GM23338 (cell line): ENCODE data around the gene PIWIL4. TPM values are rescaled to one million over a fixed set of nuclear protein-coding genes. Genes with fewer than 3 reads are reported as not detected.

Experiments used
- ATAC-seq: fragments of 200-7000 bp; cut with Tn5 transposase; 3 replicates; pipeline ENCODE4 v1.9.1; 2020
- DNase-seq: peaks from one replicate; pipeline ENCODE4 v3.0.0-alpha.2; 2015; ENCODE audit warnings: low spot score
- H2AFZ ChIP-seq: fragments of 200-600 bp; sonication (generic); 2 replicates; pipeline ENCODE4 v1.8.0; 2016; ENCODE audit warnings: antibody characterized with exemption, mild to moderate bottlenecking, moderate library complexity
- H3F3A ChIP-seq: fragments of 200-600 bp; sonication (generic); replicated peaks from 2 replicates; pipeline ENCODE4 v1.8.0; 2017; ENCODE audit warnings: antibody characterized with exemption, mixed run types, low read depth
- H3K27ac ChIP-seq: fragments of 200-600 bp; sonication (generic); 2 replicates; pipeline ENCODE4 v1.6.1; 2016; ENCODE audit warnings: low read depth
- H3K27me3 ChIP-seq: fragments of 200-600 bp; sonication (generic); 2 replicates; pipeline ENCODE4 v1.8.0; 2016; ENCODE audit warnings: mild to moderate bottlenecking, mixed run types, moderate library complexity; ENCODE audit not compliant: insufficient read depth
- H3K36me3 ChIP-seq: fragments of 200-600 bp; sonication (generic); 2 replicates; pipeline ENCODE4 v1.8.0; 2016; ENCODE audit warnings: mild to moderate bottlenecking; ENCODE audit not compliant: insufficient read depth
- H3K4me1 ChIP-seq: fragments of 200-600 bp; sonication (generic); 2 replicates; pipeline ENCODE4 v1.8.0; 2016; ENCODE audit warnings: mild to moderate bottlenecking, moderate library complexity; ENCODE audit not compliant: insufficient read depth
- H3K4me2 ChIP-seq: fragments of 200-600 bp; sonication (generic); 2 replicates; pipeline ENCODE4 v1.7.1; 2017; ENCODE audit warnings: mixed run types
- H3K4me3 ChIP-seq: fragments of 200-600 bp; sonication (generic); 2 replicates; pipeline ENCODE4 v1.6.1; 2016; ENCODE audit warnings: mixed run types
- H3K79me2 ChIP-seq: fragments of 200-600 bp; sonication (generic); replicated peaks from 2 replicates; pipeline ENCODE4 v1.8.0; 2017; ENCODE audit warnings: mild to moderate bottlenecking; ENCODE audit not compliant: insufficient read depth
- H3K9me2 ChIP-seq: fragments of 200-600 bp; sonication (generic); 2 replicates; pipeline ENCODE4 v1.8.0; 2017; ENCODE audit not compliant: insufficient read depth
- H4K20me1 ChIP-seq: fragments of 200-600 bp; sonication (generic); replicated peaks from 2 replicates; pipeline ENCODE4 v1.8.0; 2017; ENCODE audit warnings: mild to moderate bottlenecking; ENCODE audit not compliant: insufficient read depth
- H3K27ac Mint-ChIP-seq: 2 replicates; pipeline ENCODE4 v1.8.0; 2020; ENCODE audit warnings: inconsistent platforms, mild to moderate bottlenecking, moderate library complexity, mixed read lengths
- H3K27me3 Mint-ChIP-seq: 3 replicates; pipeline ENCODE4 v1.8.0; 2022; ENCODE audit warnings: low read depth, mild to moderate bottlenecking, moderate library complexity, mixed read lengths, inconsistent platforms; ENCODE audit not compliant: insufficient read depth, poor library complexity
- H3K36me3 Mint-ChIP-seq: 3 replicates; pipeline ENCODE4 v1.8.0; 2021; ENCODE audit warnings: low read depth, mild to moderate bottlenecking, inconsistent platforms, moderate library complexity, mixed read lengths
- H3K4me1 Mint-ChIP-seq: 3 replicates; pipeline ENCODE4 v1.8.0; 2020; ENCODE audit warnings: mild to moderate bottlenecking, inconsistent platforms, mixed read lengths
- H3K4me3 Mint-ChIP-seq: 3 replicates; pipeline ENCODE4 v1.8.0; 2021; ENCODE audit warnings: moderate library complexity, mild to moderate bottlenecking, inconsistent platforms, mixed read lengths
- H3K9me3 Mint-ChIP-seq: 3 replicates; pipeline ENCODE4 v1.8.0; 2020; ENCODE audit warnings: moderate library complexity, mild to moderate bottlenecking, inconsistent platforms, mixed read lengths
- EZH2phosphoT487 ChIP-seq: fragments of 200-600 bp; sonication (generic); IDR thresholded peaks from one replicate; pipeline ENCODE4 v1.8.1; 2018; ENCODE audit warnings: antibody characterized with exemption; ENCODE audit not compliant: unreplicated experiment
- STAT1 ChIP-seq: IDR thresholded peaks from one replicate; pipeline ENCODE4 v1.6.1; 2016; ENCODE audit warnings: antibody characterized with exemption; ENCODE audit not compliant: unreplicated experiment
- ZNF331 ChIP-seq: fragments of 250-450 bp; sonication (Bioruptor Pico); IDR thresholded peaks from 2 replicates; pipeline ENCODE4 v1.5.0; 2020; ENCODE audit warnings: low read depth, mild to moderate bottlenecking, moderate library complexity
- ZNF462 ChIP-seq: fragments of 250-450 bp; sonication (Bioruptor Pico); IDR thresholded peaks from 2 replicates; pipeline ENCODE4 v1.5.0; 2020; ENCODE audit warnings: mild to moderate bottlenecking, moderate library complexity
- polyA plus RNA-seq: library from polyadenylated mRNA; unstranded; fragments of >200 nt; fragmentation: Nextera tagmentation; extraction: Ambion mirVana; gene quantifications from 2 replicates; pipeline ENCODE4 v1.2.1, GENCODE V29; 2016
- total RNA-seq: library from RNA; depleted of rRNA; stranded (reverse); fragments of >200 nt; shearing (Covaris generic); gene quantifications from 2 replicates; pipeline ENCODE4 v1.2.3, GENCODE V29; 2014
- TF ChIP-seq, protein P1 (sequence below), 2 experiments: fragments of 200-600 bp in 1 of 2; sonication (generic) in 1 of 2; conservative IDR thresholded peaks; 2 replicates each; pipeline versions ENCODE4 v1.5.1 to v1.6.1; 2016 to 2017; ENCODE audit warnings: antibody characterized with exemption in 2 of 2, low read depth in 2 of 2, mild to moderate bottlenecking in 2 of 2, moderate library complexity in 1 of 2
- TF ChIP-seq, protein P2 (sequence below): IDR thresholded peaks from one replicate; pipeline ENCODE4 v1.6.1; 2018; ENCODE audit warnings: antibody characterized with exemption; ENCODE audit not compliant: unreplicated experiment

Gene PIWIL4
- total and polyA plus RNA-seq, 2 experiments from 2014 or later = 0.23 to 0.66 TPM

- TF ChIP-seq, protein P1, sequence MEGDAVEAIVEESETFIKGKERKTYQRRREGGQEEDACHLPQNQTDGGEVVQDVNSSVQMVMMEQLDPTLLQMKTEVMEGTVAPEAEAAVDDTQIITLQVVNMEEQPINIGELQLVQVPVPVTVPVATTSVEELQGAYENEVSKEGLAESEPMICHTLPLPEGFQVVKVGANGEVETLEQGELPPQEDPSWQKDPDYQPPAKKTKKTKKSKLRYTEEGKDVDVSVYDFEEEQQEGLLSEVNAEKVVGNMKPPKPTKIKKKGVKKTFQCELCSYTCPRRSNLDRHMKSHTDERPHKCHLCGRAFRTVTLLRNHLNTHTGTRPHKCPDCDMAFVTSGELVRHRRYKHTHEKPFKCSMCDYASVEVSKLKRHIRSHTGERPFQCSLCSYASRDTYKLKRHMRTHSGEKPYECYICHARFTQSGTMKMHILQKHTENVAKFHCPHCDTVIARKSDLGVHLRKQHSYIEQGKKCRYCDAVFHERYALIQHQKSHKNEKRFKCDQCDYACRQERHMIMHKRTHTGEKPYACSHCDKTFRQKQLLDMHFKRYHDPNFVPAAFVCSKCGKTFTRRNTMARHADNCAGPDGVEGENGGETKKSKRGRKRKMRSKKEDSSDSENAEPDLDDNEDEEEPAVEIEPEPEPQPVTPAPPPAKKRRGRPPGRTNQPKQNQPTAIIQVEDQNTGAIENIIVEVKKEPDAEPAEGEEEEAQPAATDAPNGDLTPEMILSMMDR (conservative IDR thresholded peaks at IDR 0.05; ENCODE audit: low read depth in 2 of 2) = no peak
- TF ChIP-seq ZNF331 = no peak
- TF ChIP-seq STAT1 = no peak
Observed at GRCh38 chr11:94661444-94661843, 94.3 kb downstream of the PIWIL4 start (continued).

- Histone ChIP-seq H4K20me1 (no peaks in the 10 kb centered on the region), H2AFZ (no peak overlapping the region), H3K4me1 (peaks cover 32% of the 10 kb centered on the region), H3K27ac (peak overlapping the region; percentile 73), H3F3A (peaks cover 10% of the 10 kb centered on the region; the same call in 1 of the 2 replicates), H3K79me2 (peaks cover 54% of the 10 kb centered on the region), H3K9me2 (no peaks in the 10 kb centered on the region), H3K4me3 (peak overlapping the region; percentile 0; the same call in 1 of the 2 replicates), H3K36me3 (peaks cover 34% of the 10 kb centered on the region), H3K27me3 (no peaks in the 10 kb centered on the region), H3K4me2 (peak overlapping the region; percentile 67)
- no peak for TF ChIP-seq EZH2phosphoT487
- TF ChIP-seq, protein P2, sequence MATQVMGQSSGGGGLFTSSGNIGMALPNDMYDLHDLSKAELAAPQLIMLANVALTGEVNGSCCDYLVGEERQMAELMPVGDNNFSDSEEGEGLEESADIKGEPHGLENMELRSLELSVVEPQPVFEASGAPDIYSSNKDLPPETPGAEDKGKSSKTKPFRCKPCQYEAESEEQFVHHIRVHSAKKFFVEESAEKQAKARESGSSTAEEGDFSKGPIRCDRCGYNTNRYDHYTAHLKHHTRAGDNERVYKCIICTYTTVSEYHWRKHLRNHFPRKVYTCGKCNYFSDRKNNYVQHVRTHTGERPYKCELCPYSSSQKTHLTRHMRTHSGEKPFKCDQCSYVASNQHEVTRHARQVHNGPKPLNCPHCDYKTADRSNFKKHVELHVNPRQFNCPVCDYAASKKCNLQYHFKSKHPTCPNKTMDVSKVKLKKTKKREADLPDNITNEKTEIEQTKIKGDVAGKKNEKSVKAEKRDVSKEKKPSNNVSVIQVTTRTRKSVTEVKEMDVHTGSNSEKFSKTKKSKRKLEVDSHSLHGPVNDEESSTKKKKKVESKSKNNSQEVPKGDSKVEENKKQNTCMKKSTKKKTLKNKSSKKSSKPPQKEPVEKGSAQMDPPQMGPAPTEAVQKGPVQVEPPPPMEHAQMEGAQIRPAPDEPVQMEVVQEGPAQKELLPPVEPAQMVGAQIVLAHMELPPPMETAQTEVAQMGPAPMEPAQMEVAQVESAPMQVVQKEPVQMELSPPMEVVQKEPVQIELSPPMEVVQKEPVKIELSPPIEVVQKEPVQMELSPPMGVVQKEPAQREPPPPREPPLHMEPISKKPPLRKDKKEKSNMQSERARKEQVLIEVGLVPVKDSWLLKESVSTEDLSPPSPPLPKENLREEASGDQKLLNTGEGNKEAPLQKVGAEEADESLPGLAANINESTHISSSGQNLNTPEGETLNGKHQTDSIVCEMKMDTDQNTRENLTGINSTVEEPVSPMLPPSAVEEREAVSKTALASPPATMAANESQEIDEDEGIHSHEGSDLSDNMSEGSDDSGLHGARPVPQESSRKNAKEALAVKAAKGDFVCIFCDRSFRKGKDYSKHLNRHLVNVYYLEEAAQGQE = no peak
- TF ChIP-seq ZNF462 = 0 out of 2 replicates have a peak, but pooled peaks have one; percentile 32
- peaks cover 96% of the 10 kb centered on the region for H3K36me3 Mint-ChIP-seq
- H3K4me1 Mint-ChIP-seq = peaks cover 64% of the 10 kb centered on the region
- H3K9me3 Mint-ChIP-seq = peaks cover 8% of the 10 kb centered on the region
- peak overlapping the region; percentile 24; the same call in 1 of the 3 replicates for H3K4me3 Mint-ChIP-seq
- H3K27ac Mint-ChIP-seq = 0 out of 2 replicates have a peak overlapping the region, but pooled peaks have one; percentile 14
- peak; percentile 60 for DNase-seq
- ATAC-seq = peak; percentile 57; the same call in 2 of the 3 replicates
- H3K27me3 Mint-ChIP-seq = peaks cover 5% of the 10 kb centered on the region
Observed at GRCh38 chr11:94662065-94662779, 95.1 kb downstream of the PIWIL4 start.
